Mesenchymal stem cell (in vitro differentiated cells and primary cell): ENCODE measurements around the gene NUDT19.
"Not testable (repeated sequence)": the region's sequence is repeated elsewhere in the genome, so short reads cannot be mapped to it uniquely, and the experiment has no call there.

Experiments
- DNase-seq: peaks from one replicate; pipeline ENCODE4 v3.0.0-alpha.2; 2013
- H2AFZ ChIP-seq: one replicate; pipeline ENCODE4 v1.6.1; 2013; ENCODE audit warnings: low read depth, mild to moderate bottlenecking, control low read depth, inconsistent platforms, low read length, moderate library complexity
- H2AK5ac ChIP-seq: 2 replicates; pipeline ENCODE4 v1.6.1; 2013; ENCODE audit warnings: low read length, moderate library complexity, mild to moderate bottlenecking, inconsistent platforms; ENCODE audit not compliant: severe bottlenecking
- H2BK120ac ChIP-seq: one replicate; pipeline ENCODE4 v1.6.1; 2013; ENCODE audit warnings: low read depth, mild to moderate bottlenecking, inconsistent platforms, low read length, moderate library complexity
- H2BK12ac ChIP-seq, 2 experiments: one replicate each; pipeline ENCODE4 v1.6.1; 2013; ENCODE audit warnings: inconsistent platforms in 2 of 2, low read length in 2 of 2, mild to moderate bottlenecking in 2 of 2, moderate library complexity in 2 of 2, control low read depth in 1 of 2
- H2BK15ac ChIP-seq: one replicate; pipeline ENCODE4 v1.6.1; 2013; ENCODE audit warnings: mild to moderate bottlenecking, low read depth, inconsistent platforms; ENCODE audit not compliant: poor library complexity, severe bottlenecking
- H2BK5ac ChIP-seq: 2 replicates; pipeline ENCODE4 v1.6.1; 2013; ENCODE audit warnings: low read depth, mild to moderate bottlenecking, low read length, control low read depth, inconsistent platforms; ENCODE audit not compliant: poor library complexity, severe bottlenecking
- H3K14ac ChIP-seq, 2 experiments: one replicate each; pipeline ENCODE4 v1.6.1; 2013; ENCODE audit warnings: inconsistent platforms in 2 of 2, low read length in 2 of 2, control low read depth in 1 of 2, mild to moderate bottlenecking in 1 of 2, moderate library complexity in 1 of 2
- H3K18ac ChIP-seq, 2 experiments: one replicate each; pipeline ENCODE4 v1.6.1; 2013; ENCODE audit warnings: inconsistent platforms in 2 of 2, low read length in 2 of 2, control low read depth in 1 of 2, low read depth in 1 of 2, mild to moderate bottlenecking in 1 of 2
- H3K23ac ChIP-seq, 2 experiments: one replicate each; pipeline ENCODE4 v1.6.1; 2013; ENCODE audit warnings: inconsistent platforms in 2 of 2, low read length in 2 of 2, mild to moderate bottlenecking in 2 of 2, moderate library complexity in 2 of 2, control low read depth in 1 of 2
- H3K27ac ChIP-seq: 2 replicates; pipeline ENCODE4 v1.5.1; 2013; ENCODE audit warnings: mild to moderate bottlenecking, moderate library complexity, low read length, control low read depth, inconsistent platforms; ENCODE audit not compliant: poor library complexity, severe bottlenecking
- H3K27me3 ChIP-seq, 2 experiments: 2 replicates each; pipeline versions ENCODE4 v1.6.1 to v1.7.0; 2013; ENCODE audit warnings: low read length in 2 of 2, mild to moderate bottlenecking in 2 of 2, moderate library complexity in 2 of 2, control low read depth in 1 of 2, inconsistent platforms in 1 of 2; ENCODE audit not compliant: control insufficient read depth in 1 of 2, insufficient read depth in 1 of 2
- H3K36me3 ChIP-seq, 2 experiments: 2 replicates each; pipeline versions ENCODE4 v1.6.1 to v1.7.0; 2013; ENCODE audit warnings: low read length in 2 of 2, control low read depth in 1 of 2, inconsistent platforms in 1 of 2, low read depth in 1 of 2, mild to moderate bottlenecking in 1 of 2; ENCODE audit not compliant: insufficient read depth in 2 of 2, control insufficient read depth in 1 of 2
- H3K4ac ChIP-seq, 2 experiments: one replicate each; pipeline ENCODE4 v1.6.1; 2013; ENCODE audit warnings: inconsistent platforms in 2 of 2, low read length in 2 of 2, mild to moderate bottlenecking in 2 of 2, moderate library complexity in 2 of 2, control low read depth in 1 of 2, low read depth in 1 of 2
- H3K4me1 ChIP-seq: 2 replicates; pipeline ENCODE4 v1.6.1; 2013; ENCODE audit warnings: low read depth, low read length, control low read depth; ENCODE audit not compliant: control insufficient read depth, insufficient read depth
- H3K4me2 ChIP-seq: 2 replicates; pipeline ENCODE4 v1.6.1; 2013; ENCODE audit warnings: low read length, mild to moderate bottlenecking, inconsistent platforms; ENCODE audit not compliant: poor library complexity, severe bottlenecking
- H3K4me3 ChIP-seq, 2 experiments: 2 replicates each; pipeline versions ENCODE4 v1.5.1 to v1.7.0; 2013; ENCODE audit warnings: low read length in 2 of 2, mild to moderate bottlenecking in 2 of 2, control low read depth in 1 of 2, low read depth in 1 of 2; ENCODE audit not compliant: insufficient read depth in 1 of 2
- H3K79me1 ChIP-seq: replicated peaks from 2 replicates; pipeline ENCODE4 v1.6.1; 2013; ENCODE audit warnings: mild to moderate bottlenecking, control low read depth, low read length, inconsistent platforms; ENCODE audit not compliant: poor library complexity, severe bottlenecking
- H3K9ac ChIP-seq: 2 replicates; pipeline ENCODE4 v1.7.0; 2013; ENCODE audit warnings: mild to moderate bottlenecking, low read length, moderate library complexity
- H3K9me3 ChIP-seq: 2 replicates; pipeline ENCODE4 v1.7.0; 2013; ENCODE audit warnings: mild to moderate bottlenecking, low read length; ENCODE audit not compliant: control insufficient read depth
- H4K8ac ChIP-seq: one replicate; pipeline ENCODE4 v1.6.1; 2013; ENCODE audit warnings: inconsistent platforms, mild to moderate bottlenecking, low read length, moderate library complexity
- H4K91ac ChIP-seq: one replicate; pipeline ENCODE4 v1.6.1; 2013; ENCODE audit warnings: mild to moderate bottlenecking, low read length, inconsistent platforms
- WGBS: methylation state at CpG from one replicate; pipeline ENCODE4 v1.1.7; 2013; ENCODE audit warnings: mixed read lengths; 5-methylcytosine and 5-hydroxymethylcytosine counted together

The NUDT19 gene

DNA sequence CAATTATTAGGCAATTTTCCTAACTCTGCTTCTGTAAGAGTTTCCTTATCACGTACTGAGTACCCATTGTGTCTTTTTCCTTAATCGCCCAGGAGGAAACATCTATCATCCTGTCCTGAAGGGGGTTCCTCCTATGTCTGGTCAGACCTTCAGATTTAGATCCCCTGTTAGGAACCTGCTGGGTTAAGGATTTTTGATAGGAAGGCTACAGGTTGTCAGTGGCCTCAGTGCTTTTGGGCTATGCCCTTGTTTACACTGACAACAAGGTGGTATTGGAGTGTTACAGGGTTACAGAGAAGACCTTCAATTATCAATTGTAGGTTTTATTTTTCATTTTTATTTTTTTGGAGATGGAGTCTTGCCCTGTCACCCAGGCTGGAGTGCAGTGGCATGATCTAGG, 3.2 kb downstream of the NUDT19 start:
- H2BK5ac ChIP-seq, H2BK12ac ChIP-seq, H2BK15ac ChIP-seq, H3K18ac ChIP-seq, H3K23ac ChIP-seq, H3K14ac ChIP-seq, H3K4me1 ChIP-seq, DNase-seq, H2AK5ac ChIP-seq, H3K27me3 ChIP-seq, H2BK120ac ChIP-seq, H3K9me3 ChIP-seq, H3K4me2 ChIP-seq, H2AFZ ChIP-seq, H3K4me3 ChIP-seq, H4K8ac ChIP-seq, H3K9ac ChIP-seq, H3K4ac ChIP-seq, H3K27ac ChIP-seq, H4K91ac ChIP-seq: not testable (repeated sequence)
- 91% methylated on average over 2 of the region's 2 CpGs for WGBS
- Histone ChIP-seq H3K36me3 (peaks cover 9 to 23% of the 10 kb centered on the region in 2 experiments), H3K79me1 (peaks cover 16% of the 10 kb centered on the region)

- H2BK120ac ChIP-seq, H3K9ac ChIP-seq, H3K4ac ChIP-seq, H2BK15ac ChIP-seq, H3K23ac ChIP-seq, H2AK5ac ChIP-seq, H3K27ac ChIP-seq, H4K91ac ChIP-seq, H2BK12ac ChIP-seq, H3K4me3 ChIP-seq, H3K27me3 ChIP-seq, H3K9me3 ChIP-seq, H3K14ac ChIP-seq, H2AFZ ChIP-seq, H4K8ac ChIP-seq, H2BK5ac ChIP-seq, H3K4me2 ChIP-seq, H3K18ac ChIP-seq, H3K4me1 ChIP-seq, DNase-seq: not testable (repeated sequence)
- WGBS: 100% methylated on average over 4 of the region's 6 CpGs
- Histone ChIP-seq H3K36me3 (peaks cover 9 to 26% of the 10 kb centered on the region in 2 experiments), H3K79me1 (peaks cover 17% of the 10 kb centered on the region)
Observed at GRCh38 chr19:32695506-32695905, 3.9 kb downstream of the NUDT19 start.

- Histone ChIP-seq H3K36me3 (peaks cover 9 to 26% of the 10 kb centered on the region in 2 experiments), H3K79me1 (peaks cover 17% of the 10 kb centered on the region)
- H2BK120ac ChIP-seq, H2AK5ac ChIP-seq, H3K9ac ChIP-seq, H2BK5ac ChIP-seq, H3K18ac ChIP-seq, H3K14ac ChIP-seq, H3K4me2 ChIP-seq, H3K27me3 ChIP-seq, H3K9me3 ChIP-seq, H3K4ac ChIP-seq, H3K23ac ChIP-seq, H3K4me1 ChIP-seq, H2AFZ ChIP-seq, H4K91ac ChIP-seq, H2BK15ac ChIP-seq, H3K27ac ChIP-seq, H3K4me3 ChIP-seq, H4K8ac ChIP-seq, DNase-seq, H2BK12ac ChIP-seq: not testable (repeated sequence)
- 95% methylated on average over 3 of the region's 3 CpGs for WGBS
Observed at GRCh38 chr19:32696771-32697170, 5.2 kb downstream of the NUDT19 start.

GRCh38 chr19:32700129-32700528, 8.5 kb downstream of the NUDT19 start:
- H4K8ac ChIP-seq, H3K18ac ChIP-seq, H3K27ac ChIP-seq, H2BK15ac ChIP-seq, H3K4me1 ChIP-seq, H3K27me3 ChIP-seq, H2AK5ac ChIP-seq, H3K23ac ChIP-seq, H2AFZ ChIP-seq, H3K14ac ChIP-seq, H2BK120ac ChIP-seq, H3K4me3 ChIP-seq, H2BK5ac ChIP-seq, DNase-seq, H2BK12ac ChIP-seq, H3K9ac ChIP-seq, H3K4me2 ChIP-seq, H3K4ac ChIP-seq, H4K91ac ChIP-seq: not testable (repeated sequence)
- Histone ChIP-seq H3K9me3 (peaks cover 10% of the 10 kb centered on the region), H3K79me1 (peaks cover 16% of the 10 kb centered on the region), H3K36me3 (peaks cover 11 to 35% of the 10 kb centered on the region in 2 experiments)
- WGBS: 85% methylated on average over 7 of the region's 7 CpGs
